Stimulated activated CD8-positive, alpha-beta memory T cell treated with anti-CD3 and anti-CD28 coated beads, Interleukin-4, amount 100 ng/mL, for 48 hours (primary cell): ENCODE data around the gene CCDC92.

ENCODE experiments used
- DNase-seq: peaks from one replicate; pipeline ENCODE4 v3.0.0-alpha.2; 2020

Gene CCDC92

GRCh38 chr12:123972457-123973401 lies at the start of gene CCDC92, which contains the start of gene ZNF664:
TSS of gene CCDC92 (minus strand) at chr12:123972831. CDS start at chr12:123944305, 28,526 bp downstream.
TSS of gene ZNF664 (plus strand) at chr12:123973215. CDS start at chr12:124012145, 38,930 bp downstream.
- peak; percentile 95 for DNase-seq

GRCh38 chr12:124022161-124022560 lies 49.5 kb upstream of the CCDC92 start:
- no peak for DNase-seq

GRCh38 chr12:124021007-124021406 lies 48.4 kb upstream of the CCDC92 start:
- DNase-seq: no peak

GRCh38 chr12:124020514-124020949 lies 47.9 kb upstream of the CCDC92 start:
- no peak for DNase-seq

GRCh38 chr12:124019115-124019514 lies 46.5 kb upstream of the CCDC92 start:
- no peak for DNase-seq

GRCh38 chr12:124018539-124018938 lies 45.9 kb upstream of the CCDC92 start:
- no peak for DNase-seq

- DNase-seq: no peak
Measured at GRCh38 chr12:124017064-124017463, 44.4 kb upstream of the CCDC92 start.

GRCh38 chr12:124015494-124016461 lies 43.1 kb upstream of the CCDC92 start:
- DNase-seq: no peak

- no peak for DNase-seq
Measured at GRCh38 chr12:124013073-124013472, 40.4 kb upstream of the CCDC92 start.

- no peak for DNase-seq
Measured at GRCh38 chr12:124011435-124012115, 38.9 kb upstream of the CCDC92 start.

GRCh38 chr12:124010687-124011086 lies 38.1 kb upstream of the CCDC92 start:
- DNase-seq: no peak

GRCh38 chr12:124009781-124010180 lies 37.1 kb upstream of the CCDC92 start:
- no peak for DNase-seq

- DNase-seq: no peak
Measured at GRCh38 chr12:124008595-124008994, 36.0 kb upstream of the CCDC92 start.

- DNase-seq: no peak
Measured at GRCh38 chr12:124007826-124008570, 35.4 kb upstream of the CCDC92 start.

GRCh38 chr12:124006846-124007713 lies 34.4 kb upstream of the CCDC92 start:
- DNase-seq: no peak

- no peak for DNase-seq
Measured at GRCh38 chr12:124006085-124006845, 33.6 kb upstream of the CCDC92 start.

GRCh38 chr12:124004233-124004875 lies 31.7 kb upstream of the CCDC92 start:
- DNase-seq: no peak

GRCh38 chr12:124002654-124003053 lies 30.0 kb upstream of the CCDC92 start:
- DNase-seq: no peak

- no peak for DNase-seq
Measured at GRCh38 chr12:124002021-124002644, 29.5 kb upstream of the CCDC92 start.
